GM21423 (cell line): Measurements from ENCODE around the gene DNAH11.

Experiments used
- ATAC-seq: cut with Tn5 transposase; IDR thresholded peaks from one replicate; pipeline ENCODE4 v1.9.1; 2021; ENCODE audit warnings: mild to moderate bottlenecking, moderate library complexity; ENCODE audit not compliant: unreplicated experiment

The DNAH11 gene

GRCh38 chr7:21547501-21547900 is 4.7 kb downstream of the DNAH11 start:
- ATAC-seq, result no peak

GRCh38 chr7:21548491-21548890 is 5.7 kb downstream of the DNAH11 start:
- ATAC-seq, result no peak

GRCh38 chr7:21550076-21550475 is 7.2 kb downstream of the DNAH11 start:
- no peak for ATAC-seq

- ATAC-seq, result no peak
Observed at GRCh38 chr7:21550821-21551531, 8.1 kb downstream of the DNAH11 start.

GRCh38 chr7:21562385-21562784 is 19.5 kb downstream of the DNAH11 start:
- no peak for ATAC-seq

- ATAC-seq, result no peak
Observed at GRCh38 chr7:21565614-21566013, 22.8 kb downstream of the DNAH11 start.

- no peak for ATAC-seq
Observed at GRCh38 chr7:21566094-21566493, 23.3 kb downstream of the DNAH11 start.

- ATAC-seq, result no peak
Observed at GRCh38 chr7:21568762-21569161, 25.9 kb downstream of the DNAH11 start.

GRCh38 chr7:21572331-21573313 is 29.8 kb downstream of the DNAH11 start:
- ATAC-seq, result no peak

- no peak for ATAC-seq
Observed at GRCh38 chr7:21579341-21580072, 36.7 kb downstream of the DNAH11 start.

- no peak for ATAC-seq
Observed at GRCh38 chr7:21580073-21580521, 37.3 kb downstream of the DNAH11 start.

GRCh38 chr7:21585070-21585724 is 42.4 kb downstream of the DNAH11 start:
- ATAC-seq, result no peak

- no peak for ATAC-seq
Observed at GRCh38 chr7:21587139-21587784, 44.4 kb downstream of the DNAH11 start.

GRCh38 chr7:21596801-21597200 is 54.0 kb downstream of the DNAH11 start:
- no peak for ATAC-seq

- no peak for ATAC-seq
Observed at GRCh38 chr7:21603462-21603861, 60.6 kb downstream of the DNAH11 start.

GRCh38 chr7:21603972-21604749 is 61.3 kb downstream of the DNAH11 start:
- ATAC-seq, result no peak

GRCh38 chr7:21605008-21605585 is 62.3 kb downstream of the DNAH11 start:
- ATAC-seq, result no peak

GRCh38 chr7:21608465-21608864 is 65.6 kb downstream of the DNAH11 start:
- ATAC-seq, result no peak

GRCh38 chr7:21611129-21611528 is 68.3 kb downstream of the DNAH11 start:
- ATAC-seq, result no peak
